Loucy (cell line): Measurements from ENCODE around the gene PKLR.

ENCODE experiments used
- CTCF ChIP-seq: fragments of 200-600 bp; sonication (generic); conservative IDR thresholded peaks from 2 replicates; pipeline ENCODE4 v1.5.1; 2014; ENCODE audit warnings: mild to moderate bottlenecking, antibody characterized with exemption, low read length
- EZH2phosphoT487 ChIP-seq: fragments of 200-600 bp; IDR thresholded peaks from 2 replicates; pipeline ENCODE4 v1.6.1; 2018; ENCODE audit warnings: antibody characterized with exemption, mild to moderate bottlenecking, moderate library complexity, borderline replicate concordance

GRCh38 chr1:155241841-155242264 is 59.4 kb downstream of the PKLR start:
- TF ChIP-seq CTCF (no peak), EZH2phosphoT487 (no peak)
